GM21367 (cell line): ENCODE measurements around the gene SLC25A39.
"Not testable (repeated sequence)": the region's sequence is repeated elsewhere in the genome, so short reads cannot be mapped to it uniquely, and the experiment has no call there.

Source experiments
- ATAC-seq: cut with Tn5 transposase; IDR thresholded peaks from one replicate; pipeline ENCODE4 v1.9.1; 2021; ENCODE audit not compliant: unreplicated experiment

The SLC25A39 gene

DNA sequence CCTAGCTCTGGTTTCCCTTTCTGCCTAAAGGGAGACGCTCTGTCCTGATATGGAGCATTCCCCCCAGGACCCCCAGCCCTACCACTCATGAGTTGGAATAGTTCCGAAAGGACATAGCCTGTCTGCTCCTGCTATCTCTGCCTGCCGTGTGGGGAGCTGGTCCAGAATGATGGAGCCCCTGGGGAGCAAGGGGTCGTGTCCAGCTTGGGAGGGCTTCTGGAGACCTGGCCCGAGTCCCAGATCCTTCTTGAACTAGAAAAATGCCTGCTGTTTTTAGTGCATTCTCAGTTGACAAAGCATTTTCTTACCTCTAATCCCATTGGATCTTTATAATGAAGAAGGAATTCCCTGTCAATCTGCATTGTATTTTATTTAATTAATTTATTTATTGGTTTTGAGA, 11.3 kb upstream of the SLC25A39 start:
- no peak for ATAC-seq

DNA sequence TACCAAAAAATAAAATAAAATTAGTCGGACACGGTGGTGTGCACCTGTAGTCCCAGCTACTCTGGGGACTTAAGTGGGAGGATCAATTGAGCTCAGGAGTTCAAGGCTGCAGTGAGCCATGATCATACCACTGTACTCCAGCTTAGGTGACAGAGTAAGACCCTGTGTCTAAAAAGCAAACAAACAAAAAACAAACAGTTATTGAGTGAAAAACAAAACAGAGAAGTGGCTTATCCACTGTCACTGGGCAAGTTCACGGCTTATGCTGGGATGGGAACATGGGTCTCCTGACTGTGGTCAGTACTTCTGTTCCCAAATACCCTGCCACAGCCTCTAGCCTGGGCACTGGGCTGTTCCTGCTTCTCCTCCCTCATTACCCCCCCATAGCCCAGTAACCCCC, 10.9 kb upstream of the SLC25A39 start:
- ATAC-seq: no peak

DNA sequence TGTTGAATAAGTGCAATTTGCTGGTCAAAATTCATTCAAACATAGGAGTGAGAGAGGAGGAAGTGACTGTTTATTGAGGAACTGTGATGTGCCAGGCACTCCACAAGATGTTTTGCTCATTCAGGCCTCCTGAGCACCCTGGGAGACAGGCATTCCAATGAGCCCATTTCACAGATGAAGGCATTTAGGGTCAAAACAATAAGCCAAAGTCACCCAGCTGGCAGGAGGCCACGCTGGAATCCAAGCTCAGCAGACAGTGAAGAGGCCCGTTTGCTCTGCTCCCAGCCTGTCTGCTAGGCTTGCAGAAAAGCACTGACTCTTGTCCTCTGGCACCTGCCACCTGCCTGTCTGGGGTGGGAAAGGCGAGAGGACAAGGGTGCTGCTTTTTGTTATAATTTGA, 10.1 kb upstream of the SLC25A39 start:
- ATAC-seq: no peak

DNA sequence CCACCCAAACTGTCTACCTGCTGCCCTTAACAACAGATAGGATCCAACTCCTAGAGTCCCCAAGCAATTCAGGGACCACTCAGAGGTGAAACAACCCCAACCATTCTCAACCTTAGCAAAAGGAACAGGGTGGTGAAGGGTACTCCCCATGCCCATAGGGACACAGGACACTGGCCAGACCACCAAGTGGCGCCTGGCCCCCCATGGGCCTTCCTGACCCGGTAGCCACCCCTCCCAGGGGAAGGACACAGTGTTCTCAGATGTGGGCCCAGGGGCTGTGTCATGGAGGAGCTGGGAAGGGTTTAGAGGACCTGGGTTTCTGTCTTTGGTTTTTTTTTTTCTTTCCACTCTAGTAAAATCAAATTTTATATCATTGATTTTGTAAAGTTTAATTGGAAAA, 9.7 kb upstream of the SLC25A39 start:
- ATAC-seq: no peak

DNA sequence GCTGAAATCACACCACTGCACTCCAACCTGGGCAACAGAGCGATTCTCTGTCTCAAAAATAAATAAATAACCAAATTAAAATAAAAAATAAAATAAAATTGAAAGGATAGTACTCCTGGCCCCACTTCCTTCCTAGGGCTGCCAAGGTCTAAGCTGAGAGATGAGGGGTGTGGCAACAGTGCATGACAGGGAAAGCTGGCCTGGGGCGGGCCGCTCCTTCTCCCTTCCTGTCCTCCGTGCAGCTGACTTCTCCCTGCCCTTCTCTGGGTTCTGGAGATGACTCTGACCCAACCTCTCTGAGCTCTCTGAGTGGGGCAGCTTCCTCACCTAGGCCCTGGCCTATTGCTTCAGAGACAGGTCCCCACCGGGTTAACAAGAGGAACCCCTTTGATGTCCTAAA, 8.7 kb upstream of the SLC25A39 start:
- no peak for ATAC-seq

DNA sequence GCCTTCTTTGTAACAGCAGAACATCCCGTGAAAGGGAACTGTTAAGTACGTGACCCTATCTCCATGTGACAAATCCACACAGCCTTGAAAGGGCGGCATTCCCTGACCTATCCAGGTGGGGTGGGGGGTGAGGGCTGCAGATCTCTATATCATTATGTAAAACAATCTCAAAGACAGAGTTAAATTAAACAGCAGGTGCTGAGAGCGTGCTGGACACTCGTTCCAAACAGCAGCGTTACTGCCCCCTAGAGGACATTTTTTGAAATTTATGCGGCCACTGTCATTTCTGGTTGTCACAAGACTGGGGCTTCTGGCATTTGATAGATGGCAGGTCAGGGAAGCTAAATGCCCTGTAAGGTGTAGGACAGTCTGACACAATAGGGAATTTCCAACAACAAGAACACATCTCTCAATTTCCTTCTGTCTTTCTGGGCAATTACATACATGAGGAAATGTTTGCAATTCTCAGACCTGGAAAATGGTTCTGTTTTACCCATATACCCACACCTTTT, 6.7 kb upstream of the SLC25A39 start:
- no peak for ATAC-seq

DNA sequence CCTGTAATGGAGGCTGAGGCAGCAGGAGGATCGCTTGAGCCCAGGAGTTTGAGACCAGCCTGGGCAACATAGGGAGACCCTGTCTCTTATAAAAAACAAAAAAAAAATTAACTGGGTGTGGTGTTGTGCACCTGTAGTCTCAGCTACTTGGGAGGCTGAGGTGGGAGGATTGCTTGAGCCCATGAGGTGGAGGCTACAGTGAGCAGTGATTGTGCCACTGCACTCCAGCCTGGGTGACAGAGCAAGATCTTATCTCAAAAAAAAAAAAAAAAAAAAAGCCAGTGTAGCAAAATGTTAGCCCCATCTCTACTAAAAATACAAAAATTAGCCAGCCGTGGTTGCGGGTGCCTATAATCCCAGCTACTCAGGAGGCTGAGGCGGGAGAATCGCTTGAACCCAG, 5.6 kb upstream of the SLC25A39 start:
- not testable (repeated sequence) for ATAC-seq

DNA sequence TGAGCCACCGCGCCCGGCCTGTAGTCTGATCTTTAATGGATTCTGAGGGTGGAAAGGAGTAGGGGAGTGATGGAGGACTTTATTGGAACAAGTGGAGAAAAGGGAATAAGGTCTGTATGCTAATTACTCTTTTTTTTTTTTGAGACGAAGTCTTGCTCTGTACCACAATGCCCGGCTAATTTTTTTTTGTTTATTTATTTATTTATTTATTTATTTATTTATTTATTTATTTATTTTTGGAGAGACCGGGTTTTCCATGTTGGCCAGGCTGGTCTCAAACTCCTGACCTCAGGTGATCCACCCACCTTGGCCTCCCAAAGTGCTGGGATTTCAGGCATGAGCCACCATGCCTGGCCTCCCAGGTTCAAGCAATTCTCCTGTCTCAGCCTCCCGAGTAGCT, 4.9 kb upstream of the SLC25A39 start:
- ATAC-seq: not testable (repeated sequence)

DNA sequence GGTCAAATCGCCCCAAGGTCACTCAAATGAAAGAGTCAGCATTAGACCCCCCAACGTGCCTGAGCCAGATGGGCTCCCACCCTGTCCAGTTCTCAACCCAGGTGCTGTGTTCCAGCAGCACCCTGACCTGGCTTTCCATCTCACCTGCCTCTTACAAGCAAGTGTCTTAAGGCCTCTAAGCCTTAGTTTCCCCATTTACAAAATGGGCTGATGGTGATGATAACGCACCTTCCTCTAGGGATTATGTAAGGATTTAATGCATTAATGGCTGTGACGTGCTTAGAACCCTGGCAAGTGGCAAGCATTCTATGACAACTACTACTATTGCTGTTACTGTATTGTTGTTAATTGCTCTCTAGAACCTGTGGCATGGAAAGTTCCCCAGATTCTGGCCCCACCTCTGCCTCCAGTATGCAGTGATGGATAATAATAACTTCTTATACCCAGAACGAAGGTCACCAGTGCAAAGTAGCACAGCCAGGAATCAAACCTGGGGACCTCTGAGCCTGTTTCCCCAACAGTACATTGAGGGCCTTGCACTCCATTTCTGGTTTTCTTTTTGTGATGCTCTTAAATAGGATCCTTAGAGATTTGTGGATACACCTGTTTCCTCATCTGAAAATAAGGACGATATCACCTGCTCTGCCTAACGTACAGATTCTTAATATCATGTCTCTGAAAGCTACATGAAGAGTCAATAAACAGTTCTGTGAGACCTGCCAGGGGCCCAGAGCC, 3.3 kb upstream of the SLC25A39 start:
- no peak for ATAC-seq

DNA sequence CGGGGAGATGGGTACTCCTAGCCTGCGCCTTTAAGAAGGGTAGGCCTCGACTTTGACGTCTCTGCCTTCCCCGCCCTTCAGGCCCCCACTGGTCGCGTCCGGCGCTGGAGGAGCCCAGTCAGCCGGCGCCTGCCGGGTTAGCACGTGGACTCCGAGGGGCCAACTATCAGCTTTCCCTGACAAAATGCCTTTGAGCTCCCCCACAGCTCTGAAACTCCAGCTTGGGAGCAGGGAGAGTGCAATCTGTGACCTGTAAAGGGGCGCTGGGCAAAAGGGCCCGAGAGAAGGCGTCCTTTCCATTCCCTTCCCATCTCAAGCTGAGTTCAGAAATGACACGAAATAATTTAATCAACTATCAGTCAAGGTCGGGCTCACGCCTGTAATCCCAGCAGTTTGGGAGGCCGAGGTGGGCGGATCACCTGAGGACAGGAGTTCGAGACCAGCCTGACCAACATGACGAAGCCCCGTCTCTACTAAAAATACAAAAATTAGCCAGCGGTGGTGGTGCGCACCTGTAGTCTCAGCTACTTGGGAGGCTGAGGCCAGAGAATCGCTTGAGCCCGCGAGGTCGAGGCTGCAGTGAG, 2.3 kb upstream of the SLC25A39 start:
- no peak for ATAC-seq

DNA sequence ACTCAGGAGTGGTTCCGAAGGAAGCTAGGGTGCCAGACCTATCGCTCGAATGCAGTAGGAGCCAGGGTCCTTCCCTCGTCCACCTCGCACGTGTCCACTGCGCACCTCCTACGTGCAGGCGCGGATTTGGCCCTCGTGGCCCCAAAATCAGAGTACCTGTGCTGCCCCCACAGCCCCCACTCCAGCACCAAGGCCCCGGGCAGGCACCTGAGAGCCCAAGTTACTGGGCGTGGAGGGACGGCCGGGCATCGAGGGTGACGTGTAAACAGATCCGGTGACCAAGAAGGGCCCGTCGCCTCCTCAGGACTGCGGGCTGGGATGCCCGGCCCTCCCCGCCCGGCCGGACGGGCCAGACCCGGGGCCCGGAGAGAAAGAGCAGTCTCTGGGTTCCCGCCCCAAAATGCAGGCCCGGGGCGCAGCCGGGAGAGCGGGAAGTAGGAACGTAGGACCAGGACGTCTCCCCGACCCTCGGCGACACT, 492 bp downstream of the SLC25A39 start:
- no peak for ATAC-seq

DNA sequence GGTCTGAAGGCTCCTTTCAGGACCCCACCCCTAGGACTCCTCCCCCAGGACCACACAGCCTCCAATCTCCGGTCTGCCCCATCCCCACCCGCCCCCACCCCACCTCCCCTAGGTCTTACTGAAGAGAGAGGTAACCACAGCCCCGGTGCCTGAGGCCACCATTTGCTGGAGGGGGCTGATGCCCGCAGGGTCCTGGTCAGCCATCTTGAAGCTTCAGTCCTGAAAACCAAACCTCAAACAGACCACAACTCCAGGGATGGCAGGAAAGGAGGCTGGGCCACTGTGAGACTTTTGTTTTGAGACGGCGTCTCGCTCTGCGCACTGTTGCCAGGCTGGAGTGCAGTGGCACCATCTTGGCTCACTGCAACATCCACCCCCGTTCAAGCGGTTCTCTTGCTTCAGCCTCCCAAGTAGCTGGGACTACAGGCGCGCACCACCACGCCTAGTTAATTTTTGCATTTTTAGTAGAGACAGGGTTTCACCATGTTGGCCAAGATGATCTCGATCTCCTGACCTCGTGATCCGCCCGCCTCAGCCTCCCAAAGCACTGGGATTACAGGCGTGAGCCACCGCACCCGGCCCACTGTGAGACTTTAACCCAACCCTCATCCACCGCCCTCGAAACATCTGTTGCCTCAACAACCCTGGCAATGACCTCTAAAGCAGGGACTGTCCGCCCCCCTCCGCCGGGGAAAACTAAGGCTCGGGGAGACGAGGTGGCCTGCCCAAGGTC, 1.1 kb downstream of the SLC25A39 start:
- no peak for ATAC-seq

DNA sequence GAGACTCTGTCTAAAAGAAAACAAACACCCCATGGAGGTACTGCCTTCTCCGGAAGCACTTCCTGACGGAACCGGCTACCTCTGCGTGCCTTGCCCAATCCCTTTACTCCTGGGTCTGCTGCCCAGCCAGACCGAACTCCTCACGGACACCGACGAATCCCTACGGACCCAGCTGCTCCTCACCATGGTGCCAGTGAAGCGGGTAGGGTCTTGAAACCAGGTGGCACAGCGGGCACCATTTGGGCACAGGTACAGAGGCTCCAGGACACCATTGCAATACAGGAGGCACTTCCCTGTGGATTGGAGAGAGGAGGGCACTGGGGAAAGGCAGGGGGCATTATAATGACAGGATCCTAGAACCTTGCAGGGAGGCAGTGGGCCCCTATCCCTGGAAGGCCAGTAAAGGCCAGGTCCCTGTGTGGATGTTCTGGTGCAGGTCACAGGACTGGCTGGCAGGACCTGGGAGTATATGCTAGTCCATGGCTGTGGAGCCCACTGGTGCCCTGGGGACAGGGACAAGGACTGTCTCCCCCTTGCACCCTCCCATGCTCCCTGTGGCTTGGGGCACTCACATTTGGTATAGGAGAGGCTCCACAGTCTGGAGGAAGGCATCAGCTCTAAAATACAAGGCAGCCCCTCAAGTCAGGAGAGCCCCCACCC, 2.3 kb downstream of the SLC25A39 start:
- ATAC-seq: no peak

DNA sequence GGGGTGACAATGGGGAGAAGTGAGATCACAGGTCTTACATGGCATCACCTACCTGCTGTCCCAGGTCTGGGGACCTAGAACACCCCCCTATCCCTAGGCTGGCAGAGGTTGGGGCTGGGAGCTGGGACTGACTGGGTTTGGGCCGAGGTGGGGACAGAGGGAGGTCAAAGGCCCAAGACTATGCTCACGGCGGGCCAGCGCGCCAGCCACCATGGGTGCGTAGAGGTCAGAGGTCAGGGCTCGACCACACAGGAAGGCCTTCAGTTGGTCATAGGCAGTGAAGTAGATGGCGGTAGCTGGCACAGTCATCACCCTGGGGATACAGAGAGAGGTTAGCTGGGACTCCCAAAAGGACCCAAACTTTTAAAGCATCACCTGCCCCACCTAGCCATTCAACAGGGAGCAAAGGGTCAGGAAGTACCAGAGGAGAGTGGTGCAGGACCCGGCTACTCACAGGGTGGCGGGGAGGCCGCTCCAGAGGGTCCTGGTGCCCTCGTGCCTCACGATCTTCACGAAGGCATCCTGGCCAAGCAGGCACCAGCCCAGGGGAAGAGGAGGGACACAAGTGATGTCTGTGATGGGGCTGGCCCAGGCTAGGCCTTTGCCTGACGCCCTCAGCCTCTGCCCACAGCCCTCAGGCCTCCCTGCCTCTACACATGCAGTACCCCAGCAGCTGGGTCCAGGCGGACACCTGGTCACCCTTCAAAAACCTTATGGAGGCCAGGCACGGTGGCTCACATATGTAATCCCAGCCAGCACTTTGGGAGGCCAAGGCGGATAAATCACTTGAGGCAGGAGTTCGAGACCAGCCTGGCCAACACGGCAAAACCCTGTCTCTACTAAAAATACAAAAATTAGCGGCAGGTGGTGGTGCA, 3.1 kb downstream of the SLC25A39 start:
- ATAC-seq: no peak

DNA sequence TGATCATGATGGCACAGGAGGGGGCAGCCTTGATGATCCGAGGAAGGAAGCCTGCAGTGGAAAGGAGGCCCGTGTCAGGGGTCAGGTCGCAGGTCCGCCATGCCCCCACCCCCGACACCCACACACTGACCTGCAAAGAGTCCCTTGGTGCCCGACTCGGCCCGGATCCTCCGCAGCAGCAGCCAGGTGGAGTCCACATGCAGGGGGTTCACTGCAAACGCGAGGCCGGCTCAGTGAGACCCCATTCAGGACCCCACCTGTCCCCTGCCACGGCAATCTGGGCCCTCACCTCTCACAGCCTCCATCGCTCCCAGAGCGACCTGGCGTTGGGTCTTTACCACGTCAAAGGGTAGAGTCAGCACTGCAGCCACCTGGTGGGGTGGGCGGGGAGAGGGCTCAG, 4.6 kb downstream of the SLC25A39 start:
- no peak for ATAC-seq

DNA sequence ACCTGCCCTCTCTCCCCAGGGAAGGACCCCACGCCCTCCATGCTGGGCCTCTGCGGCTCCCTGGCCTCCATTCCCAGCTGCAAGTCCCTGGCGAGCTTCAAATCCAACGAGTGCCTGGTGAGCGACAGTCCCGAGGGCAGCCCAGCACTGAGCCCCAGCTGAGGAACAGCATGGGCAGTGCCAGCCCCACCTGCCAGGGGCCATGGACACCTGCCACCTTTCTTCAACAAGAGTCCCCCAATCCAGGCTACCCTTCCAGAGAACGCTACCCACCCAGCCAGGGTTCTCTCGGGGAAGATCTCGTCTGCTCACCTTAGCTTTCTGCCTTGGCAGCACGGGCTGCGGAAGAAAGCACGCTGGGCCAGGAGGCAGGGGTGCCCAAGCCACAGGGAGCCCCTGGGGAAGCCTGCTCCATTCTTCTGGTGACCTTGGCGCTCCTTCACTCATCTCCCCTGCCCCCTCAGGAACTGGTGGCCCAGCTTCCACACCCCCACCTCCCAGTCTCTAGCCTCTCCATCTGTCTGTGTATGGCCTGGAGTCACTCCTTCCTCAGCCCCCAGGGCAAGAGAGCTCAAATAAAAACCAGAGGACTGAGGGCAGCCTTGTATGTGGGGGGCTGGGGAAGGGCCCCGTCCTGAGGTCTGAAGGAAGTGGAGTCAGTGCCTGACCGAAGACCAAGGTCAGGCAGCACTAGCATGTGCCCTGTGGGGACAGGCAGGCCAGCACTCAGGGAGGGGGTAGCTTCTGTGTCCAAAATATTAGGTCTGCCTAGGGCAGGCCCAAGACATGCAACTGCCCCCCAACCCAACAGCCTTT, 6.3 kb downstream of the SLC25A39 start:
- no peak for ATAC-seq

DNA sequence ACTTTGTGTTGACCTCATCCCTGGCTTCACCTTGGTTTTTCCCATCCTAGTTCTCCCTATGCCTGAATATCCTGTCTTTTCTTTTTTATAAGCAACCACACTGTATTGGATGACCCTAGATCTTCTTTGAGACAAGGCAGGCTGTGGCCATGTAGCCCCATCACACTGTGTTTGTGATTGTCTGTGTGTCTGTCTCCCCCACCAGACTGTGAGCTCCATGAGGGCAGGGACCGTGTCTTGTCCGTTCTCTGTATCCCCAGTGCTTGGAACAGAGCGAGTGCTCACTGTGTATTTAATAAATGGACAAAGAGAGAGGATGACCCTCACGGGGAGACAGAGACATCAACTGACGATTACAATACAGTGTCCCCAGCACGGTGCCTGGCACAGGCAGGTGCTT, 7.1 kb downstream of the SLC25A39 start:
- no peak for ATAC-seq

DNA sequence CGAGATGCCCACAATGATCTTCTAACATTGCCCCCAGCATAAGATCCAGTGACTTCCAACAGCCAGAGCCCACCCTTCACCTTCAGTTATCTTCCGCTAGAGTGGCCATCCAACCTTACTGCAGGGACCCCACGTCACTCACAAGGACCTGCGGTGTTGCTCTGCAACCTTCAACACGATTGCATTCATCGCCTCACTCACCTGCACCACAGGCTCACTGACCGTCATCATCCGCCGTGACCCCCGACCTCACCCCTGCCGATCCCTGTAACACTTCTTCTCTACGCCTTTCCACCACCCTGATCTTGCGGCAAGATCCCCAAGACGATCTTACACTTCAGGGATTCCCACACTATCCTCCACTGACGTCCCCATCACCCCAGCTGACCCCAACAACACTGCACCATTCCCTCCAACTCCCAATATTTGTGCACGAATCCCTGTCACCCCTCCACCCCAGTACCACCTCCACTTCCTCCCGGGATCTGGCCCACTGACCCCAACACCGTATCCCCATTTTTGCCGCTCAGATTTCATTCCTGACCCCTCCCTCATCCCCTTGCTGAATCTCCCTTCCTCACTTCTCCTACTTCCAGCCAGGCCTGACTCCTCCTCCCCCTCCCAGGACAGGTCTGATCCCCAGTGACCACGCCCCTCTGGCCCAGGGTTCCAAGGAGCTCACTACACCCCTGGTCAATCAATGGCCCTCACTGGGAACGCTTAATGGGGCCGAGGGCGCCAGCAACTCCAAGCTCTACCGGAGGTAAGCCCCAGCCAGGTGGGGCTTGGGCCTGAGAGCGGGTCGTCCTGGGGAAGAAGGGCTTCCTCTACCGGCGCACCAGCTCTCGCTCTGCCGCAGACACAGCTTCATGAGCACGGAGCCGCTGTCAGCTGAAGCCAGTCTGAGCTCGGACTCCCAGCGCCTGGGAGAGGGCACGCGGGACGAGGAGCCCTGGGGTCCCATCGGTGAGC, 8.6 kb downstream of the SLC25A39 start:
- ATAC-seq: no peak
